Measurements from ENCODE around the gene ETS2.

Gene ETS2

GRCh38 chr21:38798481-38798882 is 7.2 kb upstream of the ETS2 start:
- ATAC-seq = peak; percentile 48
- TF ChIP-seq TOX (CRISPR knock-in tag; IDR thresholded peaks at IDR 0.05; ENCODE audit: borderline replicate concordance) (no peak), ISL1 (CRISPR knock-in tag; IDR thresholded peaks at IDR 0.05) (no peak), CSRNP3 (CRISPR knock-in tag; IDR thresholded peaks at IDR 0.05) (no peak), SNAI2 (CRISPR knock-in tag; IDR thresholded peaks at IDR 0.05) (no peak), CSDC2 (CRISPR knock-in tag; IDR thresholded peaks at IDR 0.05) (no peak), CREB5 (CRISPR knock-in tag; IDR thresholded peaks at IDR 0.05; ENCODE audit: low read depth) (no peak), OSR1 (CRISPR knock-in tag; IDR thresholded peaks at IDR 0.05) (no peak), ZC3H10 (CRISPR knock-in tag; IDR thresholded peaks at IDR 0.05) (no peak), ESRRG (CRISPR knock-in tag; IDR thresholded peaks at IDR 0.05) (no peak), ZFP3 (CRISPR knock-in tag; IDR thresholded peaks at IDR 0.05) (no peak), PPARA (CRISPR knock-in tag; IDR thresholded peaks at IDR 0.05; ENCODE audit: borderline replicate concordance) (no peak), BACH2 (CRISPR knock-in tag; IDR thresholded peaks at IDR 0.05; ENCODE audit: borderline replicate concordance) (no peak), ZNF70 (CRISPR knock-in tag; IDR thresholded peaks at IDR 0.05) (no peak), ARNTL (CRISPR knock-in tag; IDR thresholded peaks at IDR 0.05; ENCODE audit: borderline replicate concordance, low read depth) (no peak), GLIS3 (CRISPR knock-in tag; IDR thresholded peaks at IDR 0.05) (no peak), PATZ1 (CRISPR knock-in tag; IDR thresholded peaks at IDR 0.05; ENCODE audit: borderline replicate concordance) (no peak), ZNF565 (CRISPR knock-in tag; conservative IDR thresholded peaks at IDR 0.05; ENCODE audit: low read depth) (no peak), ZFP30 (CRISPR knock-in tag; IDR thresholded peaks at IDR 0.05) (no peak), RARB (CRISPR knock-in tag; IDR thresholded peaks at IDR 0.05) (no peak)

GRCh38 chr21:38800046-38800758 is 5.5 kb upstream of the ETS2 start:
- no peak for TF ChIP-seq TOX (CRISPR knock-in tag; IDR thresholded peaks at IDR 0.05; ENCODE audit: borderline replicate concordance)
- ATAC-seq = no peak

- no peak for TF ChIP-seq CREB5 (CRISPR knock-in tag; IDR thresholded peaks at IDR 0.05; ENCODE audit: low read depth)
- TF ChIP-seq BACH2 (CRISPR knock-in tag; IDR thresholded peaks at IDR 0.05; ENCODE audit: borderline replicate concordance) = no peak
- TF ChIP-seq POU6F1 (CRISPR knock-in tag; IDR thresholded peaks at IDR 0.05; ENCODE audit: borderline replicate concordance, low read depth) = no peak
- no peak for TF ChIP-seq CSDC2 (CRISPR knock-in tag; IDR thresholded peaks at IDR 0.05)
- TF ChIP-seq ISL1 (CRISPR knock-in tag; IDR thresholded peaks at IDR 0.05) = no peak
- TF ChIP-seq ZFP30 (CRISPR knock-in tag; IDR thresholded peaks at IDR 0.05) = no peak
- no peak for TF ChIP-seq TOX (CRISPR knock-in tag; IDR thresholded peaks at IDR 0.05; ENCODE audit: borderline replicate concordance)
- no peak for TF ChIP-seq ZFP3 (CRISPR knock-in tag; IDR thresholded peaks at IDR 0.05)
- no peak for TF ChIP-seq PATZ1 (CRISPR knock-in tag; IDR thresholded peaks at IDR 0.05; ENCODE audit: borderline replicate concordance)
- no peak for TF ChIP-seq ZNF70 (CRISPR knock-in tag; IDR thresholded peaks at IDR 0.05)
- TF ChIP-seq PPARA (CRISPR knock-in tag; IDR thresholded peaks at IDR 0.05; ENCODE audit: borderline replicate concordance) = no peak
- no peak for TF ChIP-seq ESRRG (CRISPR knock-in tag; IDR thresholded peaks at IDR 0.05)
- TF ChIP-seq RARB (CRISPR knock-in tag; IDR thresholded peaks at IDR 0.05) = no peak
- TF ChIP-seq ZNF565 (CRISPR knock-in tag; conservative IDR thresholded peaks at IDR 0.05; ENCODE audit: low read depth) = no peak
- no peak for TF ChIP-seq GLIS3 (CRISPR knock-in tag; IDR thresholded peaks at IDR 0.05)
- TF ChIP-seq ZNF8 (CRISPR knock-in tag; IDR thresholded peaks at IDR 0.05) = no peak
- no peak for TF ChIP-seq CSRNP3 (CRISPR knock-in tag; IDR thresholded peaks at IDR 0.05)
- TF ChIP-seq TCF4 (CRISPR knock-in tag; IDR thresholded peaks at IDR 0.05; ENCODE audit: borderline replicate concordance) = no peak
- ATAC-seq = no peak
Observed at GRCh38 chr21:38800924-38801744, 4.6 kb upstream of the ETS2 start.

Data from SK-N-SH treated with all-trans-retinoic acid at 6 μM for 48 hours (cell line).